Lung (tissue), 12 donors: ENCODE measurements around the gene ASPSCR1. TPM values are rescaled to one million over a fixed set of nuclear protein-coding genes. Genes with fewer than 3 reads are reported as not detected.

Experiments used
- ATAC-seq: fragments of 200-7000 bp; cut with Tn5 transposase; one replicate; pipeline ENCODE4 v1.9.1; 2020; ENCODE audit warnings: moderate number of reproducible peaks; ENCODE audit not compliant: insufficient read depth, low FRiP score
- DNase-seq, 3 donors: peaks; one replicate each; pipeline ENCODE4 v3.0.0-alpha.2; 2013 to 2017
- H3K27ac ChIP-seq, 2 donors: one replicate each; pipeline ENCODE4 v1.5.1; 2013; ENCODE audit warnings: mild to moderate bottlenecking in 2 of 2, moderate library complexity in 2 of 2, control low read depth in 1 of 2, inconsistent platforms in 1 of 2, low read depth in 1 of 2, low read length in 1 of 2
- H3K27me3 ChIP-seq, 3 donors: one replicate each; pipeline ENCODE4 v1.5.1; 2013; ENCODE audit warnings: low read length in 2 of 3; ENCODE audit not compliant: control insufficient read depth in 3 of 3, insufficient read depth in 3 of 3
- H3K36me3 ChIP-seq, 4 donors: one replicate each; pipeline ENCODE4 v1.5.1; 2013; ENCODE audit warnings: low read length in 4 of 4, mild to moderate bottlenecking in 1 of 4, moderate library complexity in 1 of 4; ENCODE audit not compliant: control insufficient read depth in 4 of 4, insufficient read depth in 4 of 4
- H3K4me1 ChIP-seq, 5 donors: one replicate each; pipeline ENCODE4 v1.5.1; 2013; ENCODE audit warnings: low read length in 5 of 5, mild to moderate bottlenecking in 2 of 5, moderate library complexity in 1 of 5; ENCODE audit not compliant: control insufficient read depth in 5 of 5, insufficient read depth in 5 of 5
- H3K4me3 ChIP-seq: one replicate; pipeline ENCODE4 v1.5.1; 2013; ENCODE audit warnings: mild to moderate bottlenecking, control low read depth, moderate library complexity
- H3K9ac ChIP-seq, 2 donors: one replicate each; pipeline ENCODE4 v1.5.1; 2013; ENCODE audit warnings: low read length in 2 of 2, control low read depth in 1 of 2; ENCODE audit not compliant: insufficient read depth in 1 of 2
- H3K9me3 ChIP-seq, 4 donors: one replicate each; pipeline ENCODE4 v1.5.1; 2013; ENCODE audit warnings: low read length in 3 of 4, mild to moderate bottlenecking in 1 of 4, moderate library complexity in 1 of 4; ENCODE audit not compliant: control insufficient read depth in 4 of 4, insufficient read depth in 3 of 4
- CTCF ChIP-seq: IDR thresholded peaks from 2 replicates; pipeline ENCODE4 v1.5.1; 2012; ENCODE audit warnings: mild to moderate bottlenecking; ENCODE audit errors: control extremely low read depth, extremely low read depth
- WGBS, 2 donors: extraction: QIAGEN DNeasy Blood & Tissue Kit; methylation state at CpG; one replicate each; pipeline ENCODE4 v1.1.7; 2013; 5-methylcytosine and 5-hydroxymethylcytosine counted together
- polyA plus RNA-seq, 2 donors: library from polyadenylated mRNA; stranded (reverse); fragments of 200-250 nt; gene quantifications; one replicate each; pipeline ENCODE4 v1.2.1, GENCODE V29; 2013
- total RNA-seq, 2 donors: library from RNA; depleted of rRNA in 1 of 2; stranded (reverse); fragments of >200 nt in 1 of 2; gene quantifications; one replicate each; pipeline ENCODE4 v1.2.1, GENCODE V29; 2014 to 2021
- donor health status: control.
- donor health status: control.
- donor health status: Bipolar disorder and iron deficiency.
- donor health status: healthy.
- donor health status: DM: yes; HTN: yes; CAD: no.

ASPSCR1 gene
- total and polyA plus RNA-seq, 4 donors: 22.9 to 68.6 (median 42.4) TPM

- DNase-seq: no peak
- peaks cover 0 to 7% (median 6%) of the 10 kb centered on the region in 3 donors for H3K27me3 ChIP-seq
- WGBS, 2 donors: 84 to 90% methylated on average over 45 of the region's 45 CpGs
Observed at GRCh38 chr17:81956607-81957589, 20.5 kb upstream of the ASPSCR1 start.

GRCh38 chr17:81957691-81958432 lies 19.6 kb upstream of the ASPSCR1 start:
- no peaks in the 10 kb centered on the region for H3K36me3 ChIP-seq
- 86 to 95% methylated on average over 18 to 19 of the region's 19 CpGs for WGBS, 2 donors
- TF ChIP-seq CTCF: no peak
- H3K4me3 ChIP-seq: no peak overlapping the region
- no peak overlapping the region for H3K9ac ChIP-seq
- H3K4me1 ChIP-seq: peaks cover 0 to 6% (median 4%) of the 10 kb centered on the region in 5 donors
- H3K27me3 ChIP-seq: peaks cover 0 to 11% (median 7%) of the 10 kb centered on the region in 3 donors
- DNase-seq (no peak), ATAC-seq (no peak)
- H3K9me3 ChIP-seq: no peaks in the 10 kb centered on the region
- no peak overlapping the region for H3K27ac ChIP-seq

More at GRCh38 chr17:81956607-81957589, 20.5 kb upstream of the ASPSCR1 start:
- Histone ChIP-seq H3K36me3 (no peaks in the 10 kb centered on the region), H3K4me1 (peaks cover 0 to 8% (median 3%) of the 10 kb centered on the region in 5 donors), H3K9me3 (no peaks in the 10 kb centered on the region), H3K27ac (no peak overlapping the region), H3K9ac (no peak overlapping the region), H3K4me3 (no peak overlapping the region)
- ATAC-seq: no peak
- no peak for TF ChIP-seq CTCF

GRCh38 chr17:81958633-81959342 lies 18.6 kb upstream of the ASPSCR1 start:
- ATAC-seq: no peak
- WGBS, 2 donors: 64 to 68% methylated on average over 15 of the region's 15 CpGs

More at GRCh38 chr17:81958633-81959342, 18.6 kb upstream of the ASPSCR1 start:
- no peak overlapping the region for H3K9ac ChIP-seq
- no peaks in the 10 kb centered on the region for H3K36me3 ChIP-seq
- H3K9me3 ChIP-seq: no peaks in the 10 kb centered on the region
- peaks cover 0 to 8% (median 4%) of the 10 kb centered on the region in 5 donors for H3K4me1 ChIP-seq
- peaks cover 0 to 19% (median 7%) of the 10 kb centered on the region in 3 donors for H3K27me3 ChIP-seq
- no peak for DNase-seq
- no peak for TF ChIP-seq CTCF
- no peak overlapping the region for H3K4me3 ChIP-seq
- H3K27ac ChIP-seq: no peak overlapping the region
